ENCODE results near the gene ACTN1.
"Not testable (repeated sequence)": the region's sequence is repeated elsewhere in the genome, so short reads cannot be mapped to it uniquely, and the experiment has no call there.

ACTN1 gene

GRCh38 chr14:68862954-68863594, 116.0 kb downstream of the ACTN1 start:
- Mint-ChIP-seq H3K36me3 (ENCODE audit: insufficient read depth) (no peaks in the 10 kb centered on the region), H3K27me3 (no peaks in the 10 kb centered on the region), H3K27ac (no peak overlapping the region), H3K4me1 (ENCODE audit: low read depth in 2 of 2) (peaks cover 0 to 1% of the 10 kb centered on the region in 2 donors), H3K4me3 (no peak overlapping the region), H3K9me3 (no peaks in the 10 kb centered on the region)
- ATAC-seq (replicated peaks) (peak; percentile 49), DNase-seq (peak; percentile 49 to 57 (median 53))

GRCh38 chr14:68860771-68861170, 118.3 kb downstream of the ACTN1 start:
- Mint-ChIP-seq H3K27ac (no peak overlapping the region), H3K9me3 (no peaks in the 10 kb centered on the region), H3K36me3 (ENCODE audit: insufficient read depth) (no peaks in the 10 kb centered on the region), H3K4me1 (ENCODE audit: low read depth in 2 of 2) (peaks cover 0 to 1% of the 10 kb centered on the region in 2 donors), H3K4me3 (no peak overlapping the region), H3K27me3 (no peaks in the 10 kb centered on the region)
- no peak for DNase-seq
- no peak for ATAC-seq (replicated peaks)

GRCh38 chr14:68857516-68858070, 121.5 kb downstream of the ACTN1 start:
- Mint-ChIP-seq H3K4me3 (no peak overlapping the region), H3K9me3 (no peaks in the 10 kb centered on the region), H3K4me1 (ENCODE audit: low read depth in 2 of 2) (peaks cover 6 to 11% of the 10 kb centered on the region in 2 donors), H3K27me3 (no peaks in the 10 kb centered on the region), H3K27ac (peak overlapping the region in 1 of 2 donors; percentile 13), H3K36me3 (ENCODE audit: insufficient read depth) (no peaks in the 10 kb centered on the region)
- no peak for DNase-seq
- no peak for ATAC-seq (replicated peaks)

GRCh38 chr14:68856572-68856971, 122.5 kb downstream of the ACTN1 start:
- Mint-ChIP-seq H3K27me3 (no peaks in the 10 kb centered on the region), H3K36me3 (ENCODE audit: insufficient read depth) (no peaks in the 10 kb centered on the region), H3K4me1 (ENCODE audit: low read depth in 2 of 2) (peaks cover 6 to 11% of the 10 kb centered on the region in 2 donors), H3K4me3 (no peak overlapping the region), H3K9me3 (peaks cover 0 to 1% of the 10 kb centered on the region in 2 donors), H3K27ac (no peak overlapping the region)
- ATAC-seq (replicated peaks): no peak
- no peak for DNase-seq

GRCh38 chr14:68854421-68854820, 124.7 kb downstream of the ACTN1 start:
- peak; percentile 73 for ATAC-seq (replicated peaks)
- Mint-ChIP-seq H3K36me3 (ENCODE audit: insufficient read depth) (no peaks in the 10 kb centered on the region), H3K27ac (peak overlapping the region in 1 of 2 donors; percentile 85), H3K4me3 (peak overlapping the region; percentile 13 to 59), H3K9me3 (peaks cover 0 to 1% of the 10 kb centered on the region in 2 donors), H3K27me3 (no peaks in the 10 kb centered on the region), H3K4me1 (ENCODE audit: low read depth in 2 of 2) (peaks cover 6 to 11% of the 10 kb centered on the region in 2 donors)
- DNase-seq: peak in 1 of 3 experiments; percentile 11

GRCh38 chr14:68853749-68854148, 125.4 kb downstream of the ACTN1 start:
- Mint-ChIP-seq H3K9me3 (peaks cover 0 to 1% of the 10 kb centered on the region in 2 donors), H3K27me3 (no peaks in the 10 kb centered on the region), H3K4me3 (no peak overlapping the region), H3K4me1 (ENCODE audit: low read depth in 2 of 2) (peaks cover 6 to 11% of the 10 kb centered on the region in 2 donors), H3K36me3 (ENCODE audit: insufficient read depth) (no peaks in the 10 kb centered on the region), H3K27ac (peak overlapping the region in 1 of 2 donors; percentile 85)
- DNase-seq: no peak
- ATAC-seq (replicated peaks): no peak

GRCh38 chr14:68852493-68852892, 126.6 kb downstream of the ACTN1 start:
- H3K27me3 Mint-ChIP-seq; DNase-seq; H3K36me3 Mint-ChIP-seq (ENCODE audit: insufficient read depth); H3K27ac Mint-ChIP-seq; ATAC-seq (replicated peaks); H3K4me3 Mint-ChIP-seq; H3K9me3 Mint-ChIP-seq: not testable (repeated sequence)
- peaks cover 6 to 11% of the 10 kb centered on the region in 2 donors for H3K4me1 Mint-ChIP-seq (ENCODE audit: low read depth in 2 of 2)

- H3K9me3 Mint-ChIP-seq: peaks cover 0 to 1% of the 10 kb centered on the region in 2 donors
- H3K27me3 Mint-ChIP-seq: no peaks in the 10 kb centered on the region
- H3K4me1 Mint-ChIP-seq (ENCODE audit: low read depth in 2 of 2): peaks cover 6 to 11% of the 10 kb centered on the region in 2 donors
- H3K36me3 Mint-ChIP-seq (ENCODE audit: insufficient read depth): no peaks in the 10 kb centered on the region
- DNase-seq (no peak), ATAC-seq (replicated peaks) (no peak)
- no peak overlapping the region for H3K4me3 Mint-ChIP-seq
- H3K27ac Mint-ChIP-seq: no peak overlapping the region
Measured at GRCh38 chr14:68851078-68851477, 128.0 kb downstream of the ACTN1 start.

GRCh38 chr14:68849416-68849815, 129.7 kb downstream of the ACTN1 start:
- DNase-seq (no peak), ATAC-seq (replicated peaks) (no peak)
- Mint-ChIP-seq H3K36me3 (ENCODE audit: insufficient read depth) (no peaks in the 10 kb centered on the region), H3K4me1 (ENCODE audit: low read depth in 2 of 2) (peaks cover 7% of the 10 kb centered on the region in 2 donors), H3K27me3 (peaks cover 6% of the 10 kb centered on the region in 2 donors), H3K27ac (no peak overlapping the region), H3K4me3 (no peak overlapping the region), H3K9me3 (peaks cover 0 to 1% of the 10 kb centered on the region in 2 donors)

- H3K36me3 Mint-ChIP-seq (ENCODE audit: insufficient read depth): no peaks in the 10 kb centered on the region
- H3K27me3 Mint-ChIP-seq: peaks cover 6 to 14% of the 10 kb centered on the region in 2 donors
- no peak overlapping the region for H3K4me3 Mint-ChIP-seq
- no peak for DNase-seq
- peaks cover 0 to 1% of the 10 kb centered on the region in 2 donors for H3K9me3 Mint-ChIP-seq
- ATAC-seq (replicated peaks): no peak
- H3K27ac Mint-ChIP-seq: no peak overlapping the region
- H3K4me1 Mint-ChIP-seq (ENCODE audit: low read depth in 2 of 2): peaks cover 11 to 12% of the 10 kb centered on the region in 2 donors
Measured at GRCh38 chr14:68848253-68848652, 130.8 kb downstream of the ACTN1 start.

- peaks cover 6 to 14% of the 10 kb centered on the region in 2 donors for H3K27me3 Mint-ChIP-seq
- H3K36me3 Mint-ChIP-seq (ENCODE audit: insufficient read depth); DNase-seq; ATAC-seq (replicated peaks); H3K27ac Mint-ChIP-seq; H3K9me3 Mint-ChIP-seq; H3K4me3 Mint-ChIP-seq: not testable (repeated sequence)
- H3K4me1 Mint-ChIP-seq (ENCODE audit: low read depth in 2 of 2): peaks cover 13 to 15% of the 10 kb centered on the region in 2 donors
Measured at GRCh38 chr14:68847640-68848039, 131.5 kb downstream of the ACTN1 start.

- Mint-ChIP-seq H3K4me1 (ENCODE audit: low read depth in 2 of 2) (peaks cover 21 to 22% of the 10 kb centered on the region in 2 donors), H3K27ac (no peak overlapping the region), H3K27me3 (peaks cover 6 to 14% of the 10 kb centered on the region in 2 donors), H3K36me3 (ENCODE audit: insufficient read depth) (no peaks in the 10 kb centered on the region), H3K4me3 (no peak overlapping the region), H3K9me3 (no peaks in the 10 kb centered on the region)
- ATAC-seq (replicated peaks) (no peak), DNase-seq (no peak)
Measured at GRCh38 chr14:68846466-68846865, 132.6 kb downstream of the ACTN1 start.

GRCh38 chr14:68844210-68844545, 134.9 kb downstream of the ACTN1 start:
- peaks cover 29 to 30% of the 10 kb centered on the region in 2 donors for H3K4me1 Mint-ChIP-seq (ENCODE audit: low read depth in 2 of 2)
- H3K4me3 Mint-ChIP-seq: peak overlapping the region; percentile 5 to 57
- no peaks in the 10 kb centered on the region for H3K9me3 Mint-ChIP-seq
- peaks cover 6 to 14% of the 10 kb centered on the region in 2 donors for H3K27me3 Mint-ChIP-seq
- no peaks in the 10 kb centered on the region for H3K36me3 Mint-ChIP-seq (ENCODE audit: insufficient read depth)
- ATAC-seq (replicated peaks): no peak
- no peak for DNase-seq
- peak overlapping the region; percentile 72 to 84 for H3K27ac Mint-ChIP-seq
